Activated CD8-positive, alpha-beta memory T cell treated with anti-CD3 and anti-CD28 coated beads, Interleukin-2, amount 50 U/mL, for 1 hour (primary cell): ENCODE results near the gene TMEM125.

ENCODE experiments used
- DNase-seq: peaks from one replicate; pipeline ENCODE4 v3.0.0-alpha.2; 2020; ENCODE audit errors: extremely low read depth

Gene TMEM125

DNA sequence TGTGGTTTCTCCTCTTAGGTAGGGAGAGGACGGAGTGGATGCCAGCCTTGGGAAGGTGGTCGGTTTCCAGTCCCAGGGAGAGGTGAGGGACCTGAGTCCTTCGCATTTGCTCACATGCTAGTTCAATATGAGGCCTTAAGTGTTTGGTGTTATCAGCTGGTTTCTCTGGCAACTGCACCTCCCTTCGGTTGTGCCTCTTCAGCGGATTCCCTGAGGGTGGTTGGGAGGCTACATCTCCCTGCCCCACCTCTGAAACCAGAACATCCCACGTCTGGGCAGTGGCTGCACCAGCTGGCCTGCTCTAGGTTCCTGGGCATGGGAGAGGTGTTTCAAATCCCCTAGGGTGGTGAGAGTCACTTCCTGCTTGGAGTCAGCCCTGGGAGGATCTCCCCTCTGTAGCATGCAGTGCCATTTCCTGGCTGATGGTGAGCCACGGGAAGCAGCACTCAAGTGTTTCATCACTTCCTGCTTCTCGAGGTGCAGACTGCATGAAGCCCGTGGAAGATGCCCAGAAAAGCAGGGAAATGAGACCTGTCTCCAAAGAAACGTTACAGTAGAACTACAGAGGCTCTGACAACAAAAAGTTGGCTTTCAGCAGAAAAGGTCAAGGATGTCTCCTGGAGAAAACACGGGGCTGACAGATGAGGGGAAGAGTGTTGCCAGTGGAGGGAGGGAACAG, 4.5 kb downstream of the TMEM125 start:
- DNase-seq = no peak

DNA sequence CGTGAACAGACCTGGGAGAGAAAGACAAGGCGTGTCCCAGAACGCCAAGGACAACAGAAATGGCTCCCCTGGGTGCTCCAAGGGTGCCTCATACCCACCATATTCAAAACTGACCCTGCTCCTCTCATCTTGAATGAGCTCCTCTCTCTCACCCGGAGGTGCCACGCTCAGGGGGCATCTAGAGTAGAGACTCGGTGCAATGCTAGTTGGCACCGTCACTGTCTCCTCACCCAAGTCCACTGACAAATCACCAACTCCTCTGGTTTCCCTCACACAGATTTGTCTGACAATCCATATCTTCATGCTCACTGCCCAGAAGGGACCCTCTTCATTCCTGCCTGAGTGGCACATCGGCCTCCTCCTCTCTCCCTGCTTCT, 5.0 kb downstream of the TMEM125 start:
- DNase-seq = no peak

DNA sequence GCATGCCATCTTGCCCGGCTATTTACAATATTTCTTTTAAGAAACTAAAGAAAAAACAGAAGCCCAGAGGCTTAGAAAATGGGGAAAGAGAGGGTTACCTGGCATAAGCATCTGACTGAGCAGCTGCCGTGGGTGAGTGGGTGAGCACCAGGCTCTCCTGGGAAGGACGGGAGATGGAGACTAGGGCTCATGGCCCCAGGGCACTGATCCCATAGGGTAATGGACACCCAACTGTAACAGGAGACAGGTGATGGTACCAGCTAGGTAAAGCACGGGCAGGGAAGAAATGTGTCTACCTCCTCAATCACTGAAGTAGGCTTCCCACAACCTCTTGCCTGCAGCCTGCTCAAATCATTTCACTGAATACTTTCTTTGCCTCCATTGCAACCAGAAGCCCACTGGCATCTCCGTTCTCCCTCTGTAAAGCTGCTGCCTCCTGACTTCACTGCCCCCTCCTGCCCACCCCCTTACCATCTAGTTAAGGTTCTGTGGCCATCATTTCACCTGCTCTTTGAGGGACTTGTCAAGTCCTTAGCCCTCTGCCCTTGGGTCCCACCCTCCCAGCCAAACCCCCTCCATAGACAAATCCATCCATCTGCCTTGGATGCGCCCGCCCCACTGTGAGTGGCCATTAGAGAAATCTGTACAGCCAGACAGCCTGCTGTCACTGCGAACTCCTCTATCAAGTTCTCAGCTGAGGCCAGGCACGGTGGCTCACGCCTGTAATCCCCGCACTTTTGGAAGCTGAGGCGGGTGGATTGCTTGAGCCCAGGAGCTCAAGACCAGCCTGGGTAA, 6.2 kb downstream of the TMEM125 start:
- DNase-seq = no peak

DNA sequence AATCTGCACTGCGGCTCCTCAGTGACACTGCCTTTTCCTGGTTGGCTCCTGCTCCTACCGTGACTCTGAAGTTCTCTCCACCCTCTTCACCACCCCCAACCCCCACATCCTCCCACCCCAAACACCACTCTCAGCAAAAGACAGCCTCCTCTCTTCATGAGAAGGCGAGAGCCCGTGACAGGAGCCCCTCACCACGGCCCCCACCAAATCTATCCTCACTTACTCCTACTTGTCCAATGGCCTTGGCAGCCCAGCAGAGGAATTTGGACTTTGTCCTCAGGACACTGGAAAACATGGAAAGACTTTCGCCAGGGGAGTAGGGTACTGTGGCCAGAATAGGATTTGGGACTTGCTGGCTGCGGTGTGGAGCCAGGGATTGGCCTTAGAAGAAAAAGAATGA, 6.9 kb downstream of the TMEM125 start:
- no peak for DNase-seq

DNA sequence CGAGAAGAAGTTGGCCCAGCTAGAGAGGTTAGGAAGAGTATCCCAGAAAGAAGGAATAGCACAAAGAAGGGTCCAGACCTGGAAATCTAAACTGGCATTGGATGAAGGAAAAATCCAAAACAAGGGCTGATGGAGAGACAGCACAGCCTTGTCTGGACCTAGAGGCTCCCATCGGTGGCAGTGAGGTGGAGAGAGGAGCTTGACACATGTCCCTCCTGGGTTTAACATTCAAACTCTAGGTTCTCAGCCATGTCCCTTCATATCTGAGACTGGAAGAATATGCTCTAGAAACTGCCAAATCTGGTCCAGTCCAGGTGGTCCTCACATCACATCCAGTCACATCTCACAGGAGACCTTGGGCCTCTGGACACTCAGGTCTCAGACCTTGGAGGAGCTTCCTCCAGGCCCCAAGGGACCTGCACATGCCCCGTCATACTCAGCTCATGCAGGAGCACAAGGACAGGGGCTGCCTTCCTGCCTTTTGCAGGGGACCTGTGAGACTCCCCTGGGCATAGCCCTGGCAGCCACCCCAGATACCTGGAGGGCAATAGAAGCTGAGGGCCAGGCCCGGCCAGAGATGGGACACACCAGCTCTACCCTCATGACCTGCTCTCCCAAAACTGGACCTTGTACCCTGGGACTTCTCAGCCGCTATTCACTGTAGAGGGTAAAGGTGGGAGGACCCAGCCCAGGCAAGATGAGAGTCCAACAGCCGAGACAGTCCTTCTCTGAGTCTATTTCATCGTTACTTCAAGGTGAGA, 7.5 kb downstream of the TMEM125 start:
- DNase-seq = no peak

DNA sequence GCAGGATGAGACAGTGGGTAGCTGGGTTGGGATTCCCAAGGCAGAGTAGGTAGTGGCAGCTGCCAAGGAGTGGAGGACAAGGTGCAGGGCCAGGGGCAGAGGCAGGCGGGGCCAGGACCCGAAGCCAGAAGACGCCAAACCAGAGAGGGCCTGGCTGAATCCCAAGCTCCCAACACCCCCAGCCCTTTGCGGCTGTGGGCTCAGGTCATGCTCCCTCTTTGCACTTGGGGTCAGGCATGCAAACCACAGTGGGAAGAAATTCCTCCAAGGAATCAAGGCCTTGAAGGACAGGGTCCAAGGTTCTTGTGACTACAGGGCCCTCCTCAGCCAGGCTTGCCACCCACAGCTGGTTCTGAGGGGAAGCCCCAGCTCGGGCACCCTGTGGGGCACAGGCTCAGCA, 9.4 kb downstream of the TMEM125 start:
- DNase-seq = no peak

DNA sequence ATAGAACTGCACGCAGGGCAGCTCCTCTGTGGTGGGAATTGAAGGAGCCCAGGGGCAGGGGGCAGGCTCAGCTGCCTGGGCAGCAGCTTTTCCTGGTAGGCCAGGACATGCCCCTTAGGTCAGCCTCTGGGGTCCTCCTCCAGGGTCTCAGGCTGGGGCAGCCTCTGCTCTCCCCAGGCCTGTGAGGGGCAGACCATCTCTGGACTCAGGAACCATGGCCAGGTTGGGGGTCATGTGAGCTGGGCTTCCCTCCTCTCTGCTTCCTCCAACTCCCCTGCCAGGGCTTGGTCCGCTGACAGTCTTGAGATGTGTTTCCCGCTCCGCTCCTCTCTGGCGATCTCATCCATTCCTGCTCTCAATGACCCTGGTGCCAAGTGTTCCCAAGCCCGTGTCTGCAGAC, 9.9 kb downstream of the TMEM125 start:
- no peak for DNase-seq

DNA sequence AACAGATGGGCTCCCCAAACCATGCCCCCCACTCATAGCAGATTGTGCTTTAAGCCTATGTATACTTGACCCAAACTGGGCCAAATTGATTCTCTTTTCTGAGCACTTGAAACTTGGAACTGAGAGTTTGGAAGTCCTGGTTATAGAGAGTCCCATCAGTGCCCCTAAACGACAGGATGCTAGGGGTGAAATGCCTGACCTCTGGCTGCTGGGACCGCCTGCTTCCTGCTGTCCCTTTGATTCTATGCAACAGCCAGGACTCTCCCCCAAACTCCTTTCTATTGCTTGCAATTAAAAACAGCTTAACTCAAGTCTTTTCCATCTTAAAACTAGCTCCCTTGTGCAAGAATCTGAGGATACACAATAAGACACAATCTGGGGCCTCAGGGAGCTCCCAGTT, 10.9 kb downstream of the TMEM125 start:
- no peak for DNase-seq

DNA sequence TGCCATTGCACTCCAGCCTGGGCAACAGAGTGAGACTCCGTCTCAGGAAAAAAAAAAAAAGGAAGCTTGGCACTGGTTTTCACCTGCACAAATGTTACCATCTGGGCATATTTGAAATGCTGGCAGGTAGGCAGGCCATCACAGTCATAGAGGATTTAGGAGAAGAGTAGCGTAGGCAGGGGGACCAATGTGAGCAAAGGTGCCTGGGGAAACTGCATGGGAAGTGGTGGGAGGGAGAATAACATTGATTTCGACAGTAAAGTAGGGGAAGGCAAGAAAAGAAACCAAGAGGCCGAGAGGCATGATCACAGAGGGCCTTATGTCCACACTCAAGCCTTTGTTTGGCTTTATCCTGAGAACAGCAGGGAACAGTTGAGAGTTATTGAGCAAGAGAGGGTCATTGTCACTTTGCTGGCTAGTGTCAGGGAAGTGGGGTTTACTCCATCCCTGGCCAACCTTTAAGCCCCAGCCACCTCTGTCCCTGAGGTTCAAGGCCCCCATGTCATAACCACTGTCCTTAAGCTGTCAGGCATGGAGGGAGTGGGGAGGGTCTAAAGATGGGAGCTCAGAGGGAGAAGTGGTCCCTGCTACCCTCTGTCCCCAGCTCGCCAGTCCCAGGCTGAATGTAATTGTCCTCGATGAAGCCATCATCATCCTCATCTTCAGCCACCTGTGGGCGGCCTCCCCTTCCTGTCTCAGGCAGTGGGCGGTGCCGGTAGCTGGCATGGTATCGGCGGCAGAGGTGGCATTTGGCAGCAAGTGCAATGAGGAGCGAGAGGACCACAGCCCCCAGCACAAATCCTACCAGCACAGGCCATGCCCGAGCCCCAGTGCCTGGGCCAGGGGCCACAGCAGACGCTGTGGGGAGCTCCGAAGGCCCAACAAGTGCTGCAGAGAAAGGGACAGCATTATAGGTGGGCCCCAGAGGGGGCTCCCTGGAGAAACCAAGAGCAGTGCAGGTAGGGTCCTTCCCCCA, 12.7 kb downstream of the TMEM125 start:
- no peak for DNase-seq

DNA sequence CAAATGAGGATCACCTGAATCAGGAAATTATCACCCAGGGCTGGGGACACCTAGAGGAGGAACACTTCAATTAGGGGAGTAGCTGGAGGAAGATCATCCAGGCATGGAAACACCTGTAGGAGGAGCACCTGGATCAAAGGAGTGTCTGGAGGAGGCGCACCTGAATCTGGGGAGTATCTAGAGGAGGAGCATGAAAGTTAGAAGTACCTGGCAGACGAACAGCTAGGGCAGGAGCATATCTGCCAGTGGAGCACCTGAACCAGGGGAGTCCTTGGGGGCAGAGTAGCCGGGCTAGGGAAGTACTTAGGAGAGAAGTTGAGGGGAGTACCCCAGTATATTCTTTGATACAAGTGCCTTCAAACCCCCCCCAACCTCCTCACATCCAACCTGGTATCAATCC, 14.3 kb downstream of the TMEM125 start:
- no peak for DNase-seq

DNA sequence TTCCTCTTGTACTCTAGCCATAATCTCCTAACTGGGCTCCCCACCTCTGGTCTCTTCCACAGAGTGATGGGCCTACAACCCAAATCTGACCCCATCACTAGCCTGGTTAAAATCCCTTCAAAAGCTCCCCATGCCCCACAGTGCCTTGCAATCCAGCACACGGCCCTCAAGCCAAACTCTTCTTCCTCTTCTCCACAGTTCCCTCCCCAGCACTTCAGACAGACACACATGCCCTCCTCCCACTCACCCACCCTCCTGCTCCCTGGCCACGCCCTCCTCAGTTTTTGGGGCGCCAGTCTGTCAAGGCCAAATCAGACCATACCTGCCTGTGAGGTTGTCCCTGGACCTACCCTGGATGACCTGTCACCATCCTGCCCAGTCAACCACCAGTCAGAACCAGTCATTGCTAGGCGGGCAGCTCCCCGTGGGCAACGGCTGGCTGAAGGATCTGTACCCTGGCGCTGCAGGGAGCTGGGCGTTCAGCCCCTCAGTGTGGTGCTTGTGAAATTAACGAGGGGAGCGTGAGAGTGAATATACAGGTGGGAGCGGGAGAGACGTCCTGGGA, 14.8 kb downstream of the TMEM125 start:
- no peak for DNase-seq

DNA sequence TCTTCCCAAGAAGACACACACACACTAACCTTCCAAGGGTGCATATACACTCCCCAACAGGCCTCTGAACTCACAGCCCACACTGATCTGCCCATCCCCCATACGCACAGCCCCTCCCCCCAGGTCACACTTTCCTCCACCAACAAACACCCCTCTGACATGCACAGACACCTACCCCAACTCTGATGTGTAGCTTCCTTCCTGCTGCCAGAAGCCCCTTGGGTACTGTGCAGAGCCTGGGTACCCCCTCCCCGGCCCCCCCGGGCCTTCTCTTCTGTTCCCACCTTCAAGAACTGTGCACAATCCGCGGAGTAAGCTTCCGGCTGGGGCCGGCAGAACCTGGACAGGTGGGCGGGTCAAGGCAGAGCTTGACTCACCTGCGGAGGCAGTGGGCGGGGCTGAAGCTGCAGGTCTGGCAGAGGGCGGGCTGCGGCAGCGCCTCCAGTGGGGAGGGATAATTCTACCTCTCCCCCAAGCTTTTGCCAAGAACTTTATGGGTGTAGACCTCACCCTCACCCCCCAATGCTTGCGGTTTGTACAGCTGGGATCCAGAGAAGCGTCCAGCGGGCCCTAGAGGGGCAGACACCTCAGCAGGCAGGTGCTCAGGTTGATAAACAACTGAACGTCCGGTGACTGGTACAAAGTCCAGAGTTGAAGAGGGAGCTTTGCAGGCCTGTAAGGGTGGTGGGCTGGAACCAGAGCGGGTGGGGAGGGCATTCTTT, 15.6 kb downstream of the TMEM125 start, which contains the start of gene C1orf210:
TSS of gene C1orf210 (minus strand) at position 313 of the 722 bp plus-strand sequence. CDS start 2,311 bp downstream, outside the sequence.
- DNase-seq = no peak

DNA sequence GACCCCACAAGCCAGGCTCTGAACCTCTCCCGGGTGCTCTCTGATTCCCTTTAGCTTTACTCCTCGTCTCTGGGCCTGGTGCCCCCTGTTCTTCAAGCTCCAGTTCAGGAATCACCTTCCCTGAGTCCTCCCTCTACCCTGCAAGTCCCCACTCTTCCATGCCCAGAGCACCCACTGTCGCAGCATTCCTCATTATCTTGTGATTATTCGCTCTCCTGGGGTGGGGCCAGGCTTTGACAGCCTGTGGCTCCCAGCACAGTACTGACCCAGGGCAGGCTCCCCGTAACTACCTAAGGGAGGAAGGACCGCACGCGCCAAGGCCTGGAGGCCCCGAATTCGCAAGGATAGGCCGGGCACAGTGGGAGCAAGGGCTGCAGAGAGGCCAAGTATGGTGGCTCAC, 16.3 kb downstream of the TMEM125 start:
- no peak for DNase-seq

DNA sequence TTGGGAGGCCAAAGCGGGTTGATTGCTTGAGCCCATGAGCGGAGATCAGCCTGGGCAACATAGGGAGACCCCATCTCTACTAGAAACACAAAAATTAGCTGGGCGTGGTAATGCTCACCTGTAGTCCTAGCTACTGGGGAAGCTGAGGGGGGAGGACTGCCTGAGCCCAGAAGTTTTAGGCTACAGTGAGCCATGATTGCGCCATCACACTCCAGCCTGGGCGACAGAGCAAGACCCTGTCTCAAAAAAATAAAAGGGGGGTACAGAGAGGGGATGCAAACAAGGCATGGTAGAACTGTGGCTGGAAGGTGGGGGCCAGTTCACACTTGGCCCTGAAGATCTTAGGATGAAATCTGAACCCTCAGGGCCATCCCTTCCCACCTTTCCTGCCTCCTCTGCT, 16.8 kb downstream of the TMEM125 start:
- no peak for DNase-seq

DNA sequence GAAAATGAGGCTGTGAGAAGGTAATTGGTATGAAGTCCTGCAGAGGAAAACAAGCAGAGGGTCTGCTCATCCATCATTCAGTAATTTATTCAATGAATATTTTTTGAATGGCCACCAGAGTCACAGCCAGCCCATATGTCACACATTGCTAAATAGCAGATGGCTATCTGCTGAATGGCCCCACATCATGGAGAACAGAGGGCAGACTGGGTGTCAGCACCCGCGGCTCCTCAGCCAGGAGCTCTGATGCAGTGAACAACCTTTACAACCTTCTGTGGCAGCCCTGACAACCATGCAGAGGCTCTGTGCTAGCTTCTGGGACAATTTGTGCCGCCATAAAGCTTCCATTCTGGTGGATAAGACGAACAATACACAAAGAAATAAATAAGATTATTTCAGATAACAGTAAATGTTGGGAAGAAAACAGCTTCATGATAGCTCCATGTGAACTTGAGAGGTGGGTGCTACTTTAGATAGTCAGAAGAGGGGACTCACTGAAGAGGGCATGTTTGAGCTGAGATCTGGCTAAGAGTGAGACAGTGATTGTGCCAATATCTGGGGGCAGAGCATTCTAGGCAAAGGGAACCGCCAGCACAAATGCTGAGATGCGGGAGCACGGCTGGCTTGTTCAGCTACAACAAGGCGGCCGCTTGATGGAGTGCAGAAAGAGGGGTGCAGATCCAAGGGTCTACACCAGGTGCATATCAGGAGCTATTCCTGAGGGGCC, 18.4 kb downstream of the TMEM125 start:
- DNase-seq = no peak

DNA sequence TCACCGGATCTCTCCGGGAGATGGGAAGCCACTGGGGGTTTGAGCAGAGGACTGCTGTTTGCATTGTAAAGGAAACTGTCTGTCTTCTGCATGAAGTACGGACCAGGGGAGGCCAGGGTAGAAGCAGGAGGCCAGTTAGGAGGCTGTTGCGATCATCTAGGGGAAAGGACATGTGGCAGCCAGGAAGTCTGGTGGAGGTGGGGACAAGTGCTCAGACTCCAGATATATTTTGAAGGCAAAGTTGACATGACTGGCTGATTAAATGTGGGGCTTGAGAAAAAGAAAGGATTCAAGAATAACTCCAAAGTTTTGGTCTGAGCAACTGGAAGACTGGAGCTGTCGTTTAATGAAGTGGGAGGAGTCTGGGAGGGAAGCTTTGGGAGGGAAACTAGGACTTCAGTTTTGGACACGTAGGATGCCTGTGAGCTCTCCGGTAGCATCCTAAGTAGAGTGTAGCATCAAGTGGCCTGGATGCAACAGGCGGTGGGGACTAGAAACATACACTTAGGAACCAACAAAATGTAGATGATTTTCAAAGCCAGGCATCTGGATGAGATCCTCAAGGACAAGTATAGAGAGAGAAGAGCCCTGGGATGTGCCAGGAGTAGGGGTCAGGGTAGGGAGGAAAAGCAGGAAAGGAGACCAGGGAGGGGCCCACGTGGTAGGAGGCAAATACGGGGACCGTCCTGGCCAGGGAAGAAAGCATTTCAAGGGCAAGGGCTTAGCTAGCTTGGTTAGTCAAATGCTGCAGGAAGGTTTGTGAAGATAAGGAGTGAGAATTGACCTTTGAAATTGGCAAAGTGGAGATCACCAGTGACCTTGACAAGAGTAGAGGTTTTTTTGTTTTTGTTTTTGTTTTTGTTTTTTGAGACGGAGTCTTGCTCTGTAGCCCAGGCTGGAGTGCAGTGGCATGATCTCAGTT, 19.3 kb downstream of the TMEM125 start:
- DNase-seq = no peak

DNA sequence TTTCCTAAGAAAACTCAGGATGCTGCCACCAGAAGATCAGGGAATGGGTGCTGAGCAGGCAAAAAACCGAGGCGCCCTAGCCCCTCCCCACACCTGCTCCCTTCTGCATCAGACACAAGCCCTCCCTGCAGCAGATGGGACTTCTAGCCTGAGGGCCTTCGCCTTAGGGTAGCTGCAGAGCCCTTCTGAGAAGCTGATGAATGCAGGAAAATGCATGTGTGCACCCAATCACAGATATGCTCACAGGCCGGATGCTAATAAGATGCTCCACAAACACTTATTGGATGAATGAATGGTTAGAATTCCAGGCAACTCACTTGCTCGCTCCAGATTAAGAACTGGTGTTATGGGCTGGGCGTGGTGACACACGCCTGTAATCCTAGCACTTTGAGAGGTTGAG, 22.4 kb downstream of the TMEM125 start:
- DNase-seq = no peak

DNA sequence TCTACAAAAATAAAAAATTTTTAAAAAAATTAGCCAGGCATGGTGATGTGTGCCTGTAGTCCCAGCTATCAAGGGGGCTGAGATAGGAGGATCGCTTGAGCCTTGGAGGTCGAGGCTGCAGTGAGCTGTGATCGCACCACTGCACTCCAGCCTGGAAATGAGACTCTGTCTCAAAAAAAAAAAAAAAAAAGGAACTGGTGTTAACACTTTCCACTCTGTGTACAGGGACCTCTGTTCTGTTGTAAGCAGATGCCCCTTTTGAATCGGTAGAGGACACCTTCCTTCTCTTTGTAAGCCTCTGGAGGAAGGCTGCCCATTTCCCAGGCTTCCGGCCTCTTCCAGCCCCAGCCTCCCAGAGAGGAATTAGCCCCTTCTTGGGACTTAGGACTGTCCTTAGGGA, 22.9 kb downstream of the TMEM125 start:
- DNase-seq = no peak

DNA sequence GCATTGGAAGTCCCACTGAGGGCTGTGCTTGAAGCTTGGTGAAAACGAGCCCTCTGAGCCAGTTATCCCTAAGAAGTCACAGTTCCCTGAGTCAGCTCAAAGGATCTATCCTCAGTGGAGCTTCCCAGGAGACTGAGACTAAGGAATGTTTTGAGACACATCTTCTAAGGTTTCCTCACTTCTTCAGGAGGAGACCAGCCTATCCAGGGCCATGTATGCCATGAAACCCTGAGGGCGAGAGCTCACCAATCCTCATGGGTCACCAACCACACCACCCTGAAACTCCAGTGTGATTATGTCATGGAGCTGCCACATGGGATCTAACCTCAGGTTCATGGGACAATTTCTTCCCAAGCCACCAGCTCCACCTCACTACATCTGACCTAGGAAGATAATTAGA, 23.4 kb downstream of the TMEM125 start:
- DNase-seq = no peak
